ENCODE measurements around the gene CARD11. TPM values are rescaled to one million over a fixed set of nuclear protein-coding genes. Genes with fewer than 3 reads are reported as not detected.

CARD11 gene
- total and polyA plus RNA-seq, 2 of the 13 experiments (the other 11 are each of a cell fraction or from before 2014, with no cell fraction given) = 0.04 TPM; not detected in 1

DNA sequence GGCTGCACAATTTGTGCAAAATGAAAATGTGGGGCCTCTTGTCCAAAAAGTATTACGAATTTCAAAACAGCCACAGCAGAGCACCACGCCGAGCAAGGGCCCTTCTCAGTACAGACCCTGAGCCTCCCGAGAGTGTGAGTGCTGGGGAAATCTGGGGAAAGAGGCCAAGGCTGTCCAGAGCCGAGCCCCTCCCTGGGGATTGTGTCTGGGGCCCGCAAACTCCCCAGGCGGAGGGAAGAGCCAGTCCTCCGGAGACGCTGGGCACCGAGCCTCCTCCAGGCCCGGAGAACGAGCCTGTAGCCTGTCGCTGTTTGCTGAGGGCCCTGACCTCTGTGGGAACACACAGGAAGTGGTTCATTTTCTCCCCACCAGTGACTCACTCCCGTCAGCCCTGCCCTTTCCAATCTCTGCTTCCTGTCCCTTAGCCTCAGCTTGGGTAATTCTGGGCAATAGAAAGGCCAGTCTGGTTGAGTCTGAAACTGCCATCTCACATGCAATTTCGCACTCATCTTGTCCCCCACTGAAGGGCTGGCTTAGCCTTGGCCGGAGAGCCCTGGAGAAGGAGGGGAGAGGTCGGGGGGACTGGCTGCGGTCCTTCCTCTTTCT lies 180.1 kb downstream of the CARD11 start (continued):
- TF ChIP-seq ARID5B (CRISPR knock-in tag; IDR thresholded peaks at IDR 0.05) (peak; percentile 75), ZNF615 (CRISPR knock-in tag; IDR thresholded peaks at IDR 0.05; ENCODE audit: borderline replicate concordance) (no peak), HNRNPK (IDR thresholded peaks at IDR 0.05; ENCODE audit: low read depth, low read length, poor library complexity, severe bottlenecking) (no peak), PHF20 (CRISPR knock-in tag; IDR thresholded peaks at IDR 0.05) (peak; percentile 81), KDM2A (CRISPR knock-in tag; IDR thresholded peaks at IDR 0.05; ENCODE audit: borderline replicate concordance, low read depth) (peak; percentile 76), ATF7 (IDR thresholded peaks at IDR 0.05) (no peak), ATF7 (CRISPR knock-in tag; IDR thresholded peaks at IDR 0.05) (0 out of 2 replicates have a peak, but pooled peaks have one; percentile 36), MAF1 (CRISPR knock-in tag; IDR thresholded peaks at IDR 0.05; ENCODE audit: borderline replicate concordance) (no peak), MLLT10 (CRISPR knock-in tag; IDR thresholded peaks at IDR 0.05) (no peak), YEATS4 (CRISPR knock-in tag; IDR thresholded peaks at IDR 0.05; ENCODE audit: borderline replicate concordance) (peak; percentile 63), SOX6 (IDR thresholded peaks at IDR 0.05) (no peak), SOX6 (CRISPR knock-in tag; IDR thresholded peaks at IDR 0.05) (peak; percentile 51), HMGXB3 (CRISPR knock-in tag; IDR thresholded peaks at IDR 0.05; ENCODE audit: borderline replicate concordance) (no peak), HOXA3 (CRISPR knock-in tag; IDR thresholded peaks at IDR 0.05) (peak; percentile 74; the same call in 1 of the 2 replicates), MEF2D (CRISPR knock-in tag; IDR thresholded peaks at IDR 0.05) (peak; percentile 49; the same call in 1 of the 2 replicates), ZNF317 (CRISPR knock-in tag; IDR thresholded peaks at IDR 0.05) (peak; percentile 52; the same call in 1 of the 2 replicates), RCOR2 (CRISPR knock-in tag; IDR thresholded peaks at IDR 0.05) (no peak), PITX1 (CRISPR knock-in tag; IDR thresholded peaks at IDR 0.05) (no peak)
- TF ChIP-seq, protein P1, sequence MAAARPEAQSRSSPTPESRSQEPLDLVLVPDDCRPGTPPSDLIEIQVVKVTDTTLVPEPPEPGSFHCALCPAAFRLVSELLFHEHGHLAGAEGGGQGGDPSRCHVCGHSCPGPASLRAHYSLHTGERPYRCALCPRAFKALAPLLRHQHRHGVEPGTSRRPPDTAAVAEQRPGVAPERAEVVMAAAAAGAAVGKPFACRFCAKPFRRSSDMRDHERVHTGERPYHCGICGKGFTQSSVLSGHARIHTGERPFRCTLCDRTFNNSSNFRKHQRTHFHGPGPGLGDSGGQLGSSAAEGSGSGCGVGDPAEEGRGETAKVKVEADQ (CRISPR knock-in tag; IDR thresholded peaks at IDR 0.05; ENCODE audit: borderline replicate concordance) = no peak; the same call in 1 of the 2 replicates
